ENCODE results near the gene TEX14.

TEX14 gene

GRCh38 chr17:58517378-58517927 is 174.4 kb downstream of the TEX14 start:
- DNase-seq = no peak

GRCh38 chr17:58516644-58517377 is 175.0 kb downstream of the TEX14 start:
- no peak for DNase-seq

- DNase-seq = no peak
These were observed 176.6 kb downstream of the TEX14 start for GRCh38 chr17:58515286-58515685.

GRCh38 chr17:58514770-58515157 is 177.1 kb downstream of the TEX14 start:
- no peak for DNase-seq

- DNase-seq = peak; percentile 91
These were observed 177.7 kb downstream of the TEX14 start, which contains the start of gene MTMR4 for GRCh38 chr17:58513965-58514769. MTMR4 (minus strand) TSS chr17:58514638; CDS start chr17:58514407, 231 bp downstream.

- no peak for DNase-seq
These were observed 178.4 kb downstream of the TEX14 start for GRCh38 chr17:58513267-58513964.

- DNase-seq = no peak
These were observed 181.8 kb downstream of the TEX14 start for GRCh38 chr17:58510075-58510474.

GRCh38 chr17:58508341-58509067 is 183.3 kb downstream of the TEX14 start:
- no peak for DNase-seq

GRCh38 chr17:58507123-58507634 is 184.7 kb downstream of the TEX14 start:
- DNase-seq = no peak

Data from hematopoietic multipotent progenitor cell treated with erythropoietin and hydrocortisone succinate and interleukin-3 and kit ligand, for 6 days (in vitro differentiated cells).